GM12878 (cell line): ENCODE measurements around the gene CTNNA3. TPM values are rescaled to one million over a fixed set of nuclear protein-coding genes. Genes with fewer than 3 reads are reported as not detected.

Source experiments
- ATAC-seq: fragments of 200-7000 bp; cut with Tn5 transposase; 3 replicates; pipeline ENCODE4 v1.9.1; 2020; ENCODE audit warnings: mild to moderate bottlenecking, moderate library complexity
- BruUV-seq: library from RNA; stranded (reverse); fragments of 400-500 nt; replicated peaks from 2 replicates; lab custom pipeline; 2021; lab: Mats Ljungman, UMichigan
- CTCF ChIA-PET: fragments of 300-600 bp; sonication (Branson Sonifier 250); formaldehyde crosslinking; extraction: SDS; loops from one replicate; lab custom pipeline; 2021; ENCODE audit warnings: inconsistent platforms; lab: Yijun Ruan, JAX
- POLR2A ChIA-PET: fragments of 350-600 bp; formaldehyde crosslinking; extraction: SDS; loops from one replicate; lab custom pipeline; 2021; ENCODE audit warnings: inconsistent platforms; lab: Charles Lee
- RAD21 ChIA-PET: fragments of 300-600 bp; sonication (Branson Sonifier 250); formaldehyde crosslinking; loops from one replicate; lab custom pipeline; 2023; ENCODE audit warnings: antibody characterized with exemption; ENCODE audit not compliant: unreplicated experiment; lab: Charles Lee
- SMC1A ChIA-PET: fragments of 300-600 bp; sonication (Branson Sonifier 250); formaldehyde crosslinking; loops from one replicate; lab custom pipeline; 2023; ENCODE audit not compliant: unreplicated experiment, uncharacterized antibody; lab: Charles Lee
- DNase-seq: peaks from one replicate; pipeline ENCODE4 v3.0.0-alpha.2; 2011; ENCODE audit warnings: low read depth, low spot score
- FAIRE-seq: peaks from 3 replicates; lab custom pipeline; 2011; peaks lifted over from hg19 to GRCh38; lab: Jason Lieb, UNC
- H2AFZ ChIP-seq: 2 replicates; pipeline ENCODE4 v1.6.0; 2011; ENCODE audit warnings: low read depth, low read length, control low read depth; ENCODE audit not compliant: control insufficient read depth
- H3K27ac ChIP-seq: 2 replicates; pipeline ENCODE4 v1.5.1; 2011; ENCODE audit warnings: control low read depth; ENCODE audit not compliant: control insufficient read depth, insufficient read depth
- H3K27me3 ChIP-seq, 2 experiments: replicated peaks in 1 of 2; 2 replicates each; pipeline versions ENCODE4 v1.6.0 to v1.6.1; 2011; ENCODE audit warnings: low read length in 1 of 2; ENCODE audit not compliant: control insufficient read depth in 2 of 2, insufficient read depth in 2 of 2
- H3K36me3 ChIP-seq, 2 experiments: 2 replicates each; pipeline ENCODE4 v1.5.1; 2011; ENCODE audit warnings: low read length in 1 of 2; ENCODE audit not compliant: control insufficient read depth in 2 of 2, insufficient read depth in 2 of 2
- H3K4me1 ChIP-seq: 2 replicates; pipeline ENCODE4 v1.6.1; 2011; ENCODE audit warnings: mild to moderate bottlenecking, low read length, moderate library complexity, mixed read lengths; ENCODE audit not compliant: control insufficient read depth, insufficient read depth
- H3K4me2 ChIP-seq: 2 replicates; pipeline ENCODE4 v1.6.0; 2011; ENCODE audit warnings: control low read depth; ENCODE audit not compliant: control insufficient read depth, insufficient read depth
- H3K4me3 ChIP-seq: fragments of 200-600 bp; sonication (generic); 2 replicates; pipeline ENCODE4 v1.5.1; 2016
- H3K79me2 ChIP-seq: 2 replicates; pipeline ENCODE4 v1.6.0; 2011; ENCODE audit warnings: low read length; ENCODE audit not compliant: control insufficient read depth, insufficient read depth
- H3K9ac ChIP-seq: 2 replicates; pipeline ENCODE4 v1.8.0; 2011; ENCODE audit warnings: low read length, control low read depth, mixed read lengths; ENCODE audit not compliant: control insufficient read depth, insufficient read depth
- H3K9me3 ChIP-seq: replicated peaks from 3 replicates; pipeline ENCODE4 v1.5.1; 2011; ENCODE audit warnings: mild to moderate bottlenecking, low read length; ENCODE audit not compliant: control insufficient read depth, insufficient read depth
- H4K20me1 ChIP-seq: 2 replicates; pipeline ENCODE4 v1.6.0; 2011; ENCODE audit not compliant: control insufficient read depth, insufficient read depth
- ATF7 ChIP-seq: fragments of 450-650 bp; IDR thresholded peaks from 2 replicates; pipeline ENCODE4 v1.6.1; 2016; ENCODE audit warnings: low read depth, mild to moderate bottlenecking
- E2F4 ChIP-seq: IDR thresholded peaks from 2 replicates; pipeline ENCODE4 v1.6.1; 2012; ENCODE audit warnings: low read depth, low read length, improper control_type of control experiment
- ESRRA ChIP-seq: IDR thresholded peaks from 2 replicates; pipeline ENCODE4 v1.6.1; 2012; ENCODE audit warnings: mild to moderate bottlenecking, low read length, improper control_type of control experiment
- FOXM1 ChIP-seq: IDR thresholded peaks from 2 replicates; pipeline ENCODE4 v1.6.1; 2012; ENCODE audit warnings: low read depth, mild to moderate bottlenecking, inconsistent platforms, low read length, moderate library complexity
- LARP7 ChIP-seq: fragments of 450-650 bp; IDR thresholded peaks from 2 replicates; pipeline ENCODE4 v1.6.1; 2017; ENCODE audit warnings: mild to moderate bottlenecking
- MEF2A ChIP-seq: IDR thresholded peaks from 2 replicates; pipeline ENCODE4 v1.6.1; 2011; ENCODE audit warnings: low read depth, mild to moderate bottlenecking, low read length, moderate library complexity; ENCODE audit not compliant: insufficient read depth
- NFYA ChIP-seq: IDR thresholded peaks from 2 replicates; pipeline ENCODE4 v1.6.1; 2011; ENCODE audit warnings: low read depth, mild to moderate bottlenecking, low read length, improper control_type of control experiment, borderline replicate concordance
- NFYB ChIP-seq: IDR thresholded peaks from 2 replicates; pipeline ENCODE4 v1.6.1; 2011; ENCODE audit warnings: low read depth, mild to moderate bottlenecking, low read length, improper control_type of control experiment, moderate library complexity; ENCODE audit not compliant: insufficient read depth
- STAT1 ChIP-seq: fragments of 450-650 bp; conservative IDR thresholded peaks from 2 replicates; pipeline ENCODE4 v1.6.1; 2014; ENCODE audit warnings: antibody characterized with exemption, mild to moderate bottlenecking
- WRNIP1 ChIP-seq: IDR thresholded peaks from 2 replicates; pipeline ENCODE4 v1.6.1; 2011; ENCODE audit warnings: low read depth, low read length, improper control_type of control experiment, borderline replicate concordance
- YBX1 ChIP-seq: fragments of 450-650 bp; IDR thresholded peaks from 2 replicates; pipeline ENCODE4 v1.6.1; 2016; ENCODE audit warnings: antibody characterized with exemption
- ZBTB40 ChIP-seq: fragments of 450-650 bp; IDR thresholded peaks from 2 replicates; pipeline ENCODE4 v1.6.1; 2016; ENCODE audit warnings: mild to moderate bottlenecking, moderate library complexity, borderline replicate concordance
- ZNF207 ChIP-seq: fragments of 450-650 bp; IDR thresholded peaks from 2 replicates; pipeline ENCODE4 v1.6.1; 2014; ENCODE audit warnings: antibody characterized with exemption, mild to moderate bottlenecking, borderline replicate concordance
- WGBS: methylation state at CpG from one replicate; pipeline ENCODE4 v1.1.6; 2016; ENCODE audit warnings: low lambda C conversion rate; ENCODE audit not compliant: insufficient replicate concordance, insufficient coverage; ENCODE audit errors: missing lambda C conversion rate; 5-methylcytosine and 5-hydroxymethylcytosine counted together
- in situ Hi-C: fragments of 300-500 bp; cut with MboI; formaldehyde crosslinking; loops from 9 replicates; pipeline ENCODE4 v1.14.3; 2018; ENCODE audit warnings: mixed read lengths
- intact Hi-C: fragments of 100-400 bp; cut with micrococcal nuclease; formaldehyde crosslinking; loops from one replicate; pipeline ENCODE4 v1.14.2; 2022; ENCODE audit not compliant: unreplicated experiment
- polyA plus RNA-seq, 11 experiments: library from polyadenylated mRNA; depleted of rRNA in 4 of 11; unstranded in 6 of 11; stranded (reverse) in 5 of 11; fragments of >200 nt; fragmentation: Nextera tagmentation in 4 of 11; fragmentation: Illumina TruSeq in 1 of 11; extraction: Ambion mirVana in 4 of 11; extraction: Trizol in 1 of 11; gene quantifications; 1 replicate in 1 of 11; 2 replicates in 10 of 11; pipeline versions ENCODE4 v1.2.1 to v1.2.3, GENCODE V29; 2011 to 2016; ENCODE audit warnings: inconsistent platforms in 2 of 11, missing spikeins in 2 of 11, low read depth in 1 of 11
- total RNA-seq, 4 experiments: library from RNA; depleted of rRNA in 3 of 4; stranded (reverse); fragments of >200 nt in 3 of 4; fragmentation: Illumina TruSeq in 1 of 4; extraction: Trizol in 1 of 4; gene quantifications; 2 replicates each; pipeline versions ENCODE4 v1.2.1 to v1.2.3, GENCODE V29; 2013 to 2021

Gene CTNNA3
- total and polyA plus RNA-seq, 10 of the 15 experiments (the other 5 are each of a cell fraction or from before 2014, with no cell fraction given): under 0.01 to 4.5 (median 0.22) TPM; not detected in 2

- ChIA-PET POLR2A (no interaction called here), RAD21 (no interaction called here), CTCF (no interaction called here)
- H3K79me2 ChIP-seq: no peaks in the 10 kb centered on the region
- H3K36me3 ChIP-seq: no peaks in the 10 kb centered on the region
- no peak overlapping the region for H3K4me3 ChIP-seq
- H2AFZ ChIP-seq: no peak overlapping the region
- no peaks in the 10 kb centered on the region for H3K4me1 ChIP-seq
- no peaks in the 10 kb centered on the region for H3K9me3 ChIP-seq
- no peak for DNase-seq
- H3K4me2 ChIP-seq: no peak overlapping the region
- H4K20me1 ChIP-seq: no peaks in the 10 kb centered on the region
- intact Hi-C loops (no loop called here), in situ Hi-C loops (no loop called here)
- no peaks in the 10 kb centered on the region for H3K27me3 ChIP-seq
- WGBS: 33% methylated on average over 3 of the region's 3 CpGs
- ATAC-seq: no peak
- no peak overlapping the region for H3K27ac ChIP-seq
- no peak overlapping the region for H3K9ac ChIP-seq
- FAIRE-seq: no peak
- no peak for TF ChIP-seq NFYA
- TF ChIP-seq ZNF207: no peak
- TF ChIP-seq FOXM1: no peak
- TF ChIP-seq E2F4: no peak
- TF ChIP-seq ATF7: no peak
- TF ChIP-seq, all 136 proteins: peak for 0
- BruUV-seq: no TSS peak
- SMC1A ChIA-PET: interaction anchor here (1.1 kb wide), 1 partner anchor 61 kb away, joined by 3 read pairs; no protein-coding TSS in a partner anchor
Observed at GRCh38 chr10:66999762-67000545, 696.0 kb downstream of the CTNNA3 start.

- Histone ChIP-seq H3K36me3 (no peaks in the 10 kb centered on the region), H3K27ac (no peak overlapping the region), H4K20me1 (no peaks in the 10 kb centered on the region), H3K4me3 (no peak overlapping the region), H3K9ac (no peak overlapping the region), H3K4me1 (no peaks in the 10 kb centered on the region), H3K27me3 (no peaks in the 10 kb centered on the region), H3K9me3 (no peaks in the 10 kb centered on the region), H3K79me2 (no peaks in the 10 kb centered on the region), H3K4me2 (no peak overlapping the region), H2AFZ (no peak overlapping the region)
- in situ Hi-C loops (no loop called here), intact Hi-C loops (no loop called here)
- no TSS peak for BruUV-seq
- WGBS: 11% methylated on average over 1 of the region's 1 CpG
- POLR2A ChIA-PET: no interaction called here
- no peak for FAIRE-seq
- DNase-seq: no peak
- CTCF ChIA-PET: no interaction called here
- no peak for ATAC-seq
- RAD21 ChIA-PET: no interaction called here
- SMC1A ChIA-PET: no interaction called here
- TF ChIP-seq ESRRA (no peak), STAT1 (no peak), NFYB (no peak), LARP7 (no peak), ZBTB40 (no peak), MEF2A (no peak), YBX1 (no peak), WRNIP1 (no peak)
Observed at GRCh38 chr10:66996996-66997395, 699.0 kb downstream of the CTNNA3 start.
